Memory B cell (primary cell): ENCODE data around the gene HEATR5A.
"Not testable (repeated sequence)": the region's sequence is repeated elsewhere in the genome, so short reads cannot be mapped to it uniquely, and the experiment has no call there.

ENCODE experiments used
- ATAC-seq: fragments of 150-1000 bp; cut with Tn5 transposase; 2 replicates; pipeline ENCODE4 v1.10.0; 2021; ENCODE audit warnings: low read depth, mild to moderate bottlenecking, moderate library complexity
- DNase-seq, 2 donors: peaks; one replicate each; pipeline ENCODE4 v3.0.0; 2022; ENCODE audit warnings: low spot score in 2 of 2
- H3K27ac Mint-ChIP-seq: one replicate; pipeline ENCODE4 v1.8.0; 2022; ENCODE audit warnings: mild to moderate bottlenecking, moderate library complexity, mixed read lengths
- H3K27me3 Mint-ChIP-seq: one replicate; pipeline ENCODE4 v1.8.0; 2022; ENCODE audit warnings: mixed read lengths
- H3K36me3 Mint-ChIP-seq: one replicate; pipeline ENCODE4 v1.8.0; 2022; ENCODE audit warnings: mild to moderate bottlenecking, mixed read lengths
- H3K4me1 Mint-ChIP-seq: one replicate; pipeline ENCODE4 v1.8.0; 2022; ENCODE audit warnings: mixed read lengths
- H3K4me3 Mint-ChIP-seq: one replicate; pipeline ENCODE4 v1.8.0; 2022; ENCODE audit warnings: mild to moderate bottlenecking, moderate library complexity, mixed read lengths
- H3K9me3 Mint-ChIP-seq: one replicate; pipeline ENCODE4 v1.8.0; 2022; ENCODE audit warnings: mixed read lengths

HEATR5A gene

DNA sequence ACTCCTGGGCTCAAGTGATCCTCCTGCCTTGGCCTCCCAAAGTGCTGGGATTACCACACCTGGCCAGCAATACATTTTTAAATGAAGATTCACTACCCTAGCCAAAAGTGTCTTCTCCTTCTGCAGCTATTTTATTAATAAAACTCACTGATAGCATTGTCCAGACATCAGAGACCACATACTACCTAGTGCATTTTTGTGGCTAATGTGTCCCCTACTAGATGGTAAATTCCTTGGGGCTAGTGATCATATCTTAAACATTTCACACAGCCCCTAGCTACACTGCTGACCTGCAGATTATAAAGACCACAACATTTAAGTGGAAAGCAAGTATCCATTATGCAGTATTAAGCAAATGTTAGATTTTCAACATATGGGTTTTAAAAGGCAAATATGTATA lies 19.9 kb upstream of the HEATR5A start:
- Mint-ChIP-seq H3K27ac (no peak overlapping the region), H3K9me3 (peaks cover 2% of the 10 kb centered on the region), H3K27me3 (no peaks in the 10 kb centered on the region), H3K4me3 (no peak overlapping the region), H3K4me1 (peaks cover 8% of the 10 kb centered on the region), H3K36me3 (peaks cover 3% of the 10 kb centered on the region)
- ATAC-seq (no peak), DNase-seq (no peak)

- no peak for ATAC-seq
Measured at GRCh38 chr14:31439561-31439960, 19.2 kb upstream of the HEATR5A start.

DNA sequence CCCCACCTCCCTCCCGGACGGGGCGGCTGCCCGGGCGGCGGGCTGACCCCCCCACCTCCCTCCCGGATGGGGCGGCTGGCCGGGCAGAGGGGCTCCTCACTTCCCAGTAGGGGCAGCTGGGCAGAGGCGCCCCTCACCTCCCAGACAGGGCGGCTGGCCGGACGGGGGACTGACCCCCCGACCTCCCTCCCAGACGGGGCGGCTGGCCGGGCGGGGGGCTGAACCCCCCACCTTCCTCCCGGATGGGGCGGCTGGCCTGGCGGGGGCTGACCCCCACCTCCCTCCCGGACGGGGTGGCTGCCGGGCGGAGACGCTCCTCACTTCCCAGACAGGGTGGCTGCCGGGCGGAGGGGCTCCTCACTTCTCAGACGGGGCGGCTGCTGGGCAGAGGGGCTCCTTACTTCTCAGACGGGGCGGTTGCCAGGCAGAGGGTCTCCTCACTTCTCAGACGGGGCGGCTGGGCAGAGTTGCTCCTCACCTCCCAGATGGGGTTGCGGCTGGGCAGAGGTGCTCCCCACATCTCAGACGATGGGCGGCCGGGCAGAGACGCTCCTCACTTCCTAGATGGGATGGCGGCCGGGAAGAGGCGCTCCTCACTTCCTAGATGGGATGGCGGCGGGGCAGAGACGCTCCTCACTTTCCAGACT lies 16.8 kb upstream of the HEATR5A start:
- DNase-seq, H3K36me3 Mint-ChIP-seq, H3K27ac Mint-ChIP-seq, H3K9me3 Mint-ChIP-seq, ATAC-seq, H3K4me1 Mint-ChIP-seq, H3K27me3 Mint-ChIP-seq, H3K4me3 Mint-ChIP-seq: not testable (repeated sequence)

More at GRCh38 chr14:31439561-31439960, 19.2 kb upstream of the HEATR5A start:
- H3K27ac Mint-ChIP-seq = no peak overlapping the region
- H3K36me3 Mint-ChIP-seq = peaks cover 3% of the 10 kb centered on the region
- peaks cover 2% of the 10 kb centered on the region for H3K9me3 Mint-ChIP-seq
- H3K4me1 Mint-ChIP-seq = peaks cover 8% of the 10 kb centered on the region
- no peak for DNase-seq
- H3K4me3 Mint-ChIP-seq = no peak overlapping the region
- no peaks in the 10 kb centered on the region for H3K27me3 Mint-ChIP-seq

DNA sequence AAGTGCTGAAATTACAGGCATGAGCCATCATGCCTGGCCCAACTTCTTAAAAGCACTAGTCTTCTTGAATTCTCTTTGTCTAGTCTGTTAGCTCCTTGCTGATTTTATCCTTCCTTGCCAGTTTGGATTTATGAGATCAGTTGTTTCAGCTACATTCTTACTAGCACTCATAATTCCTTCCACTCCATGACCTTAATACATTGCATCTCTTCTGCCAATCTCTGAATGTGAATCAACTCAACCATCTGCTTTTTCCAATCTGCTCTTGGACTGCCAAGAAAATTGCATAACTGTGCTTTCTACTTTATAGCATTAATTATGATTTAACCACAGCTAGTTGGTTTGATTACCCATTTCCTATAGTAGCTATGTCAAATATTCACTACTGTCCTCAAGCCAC lies 14.9 kb upstream of the HEATR5A start:
- no peaks in the 10 kb centered on the region for H3K27me3 Mint-ChIP-seq
- H3K27ac Mint-ChIP-seq = no peak overlapping the region
- no peak for ATAC-seq
- peaks cover 8% of the 10 kb centered on the region for H3K4me1 Mint-ChIP-seq
- peaks cover 10% of the 10 kb centered on the region for H3K36me3 Mint-ChIP-seq
- peaks cover 3% of the 10 kb centered on the region for H3K9me3 Mint-ChIP-seq
- H3K4me3 Mint-ChIP-seq = no peak overlapping the region
- DNase-seq = no peak

GRCh38 chr14:31430634-31431264 lies 10.4 kb upstream of the HEATR5A start:
- no peak for ATAC-seq
- DNase-seq = no peak
- H3K27ac Mint-ChIP-seq = no peak overlapping the region
- no peak overlapping the region for H3K4me3 Mint-ChIP-seq
- H3K9me3 Mint-ChIP-seq = peaks cover 3% of the 10 kb centered on the region
- H3K27me3 Mint-ChIP-seq = no peaks in the 10 kb centered on the region
- peaks cover 2% of the 10 kb centered on the region for H3K4me1 Mint-ChIP-seq
- peaks cover 11% of the 10 kb centered on the region for H3K36me3 Mint-ChIP-seq

GRCh38 chr14:31429791-31430190 lies 9.4 kb upstream of the HEATR5A start:
- no peak for ATAC-seq
- no peak overlapping the region for H3K4me3 Mint-ChIP-seq

DNA sequence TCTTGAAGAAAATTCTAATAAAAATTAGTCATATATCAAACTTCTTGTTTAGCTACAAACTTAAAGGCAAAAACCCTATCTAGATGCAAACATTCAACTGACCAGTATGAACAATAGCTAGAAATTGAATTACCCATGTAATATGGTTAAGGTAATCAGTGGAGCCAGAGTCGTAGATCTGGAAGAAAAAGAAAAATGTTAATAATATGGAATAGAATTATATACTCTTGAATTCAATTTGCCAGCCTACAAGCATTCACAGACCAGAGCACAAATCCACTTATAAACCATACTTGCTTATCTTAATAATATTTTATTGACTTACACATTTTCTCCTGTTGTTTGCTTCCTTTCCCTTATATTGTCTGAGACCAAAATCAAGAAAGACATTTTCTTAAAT lies 7.7 kb upstream of the HEATR5A start:
- DNase-seq (no peak), ATAC-seq (no peak)
- H3K4me1 Mint-ChIP-seq = no peaks in the 10 kb centered on the region
- no peaks in the 10 kb centered on the region for H3K27me3 Mint-ChIP-seq
- peaks cover 11% of the 10 kb centered on the region for H3K36me3 Mint-ChIP-seq
- no peak overlapping the region for H3K27ac Mint-ChIP-seq
- peaks cover 3% of the 10 kb centered on the region for H3K9me3 Mint-ChIP-seq
- no peak overlapping the region for H3K4me3 Mint-ChIP-seq

More at GRCh38 chr14:31429791-31430190, 9.4 kb upstream of the HEATR5A start:
- Mint-ChIP-seq H3K9me3 (peaks cover 3% of the 10 kb centered on the region), H3K36me3 (peaks cover 11% of the 10 kb centered on the region), H3K27me3 (no peaks in the 10 kb centered on the region), H3K27ac (no peak overlapping the region), H3K4me1 (no peaks in the 10 kb centered on the region)
- no peak for DNase-seq

- Mint-ChIP-seq H3K4me1 (no peaks in the 10 kb centered on the region), H3K27ac (no peak overlapping the region), H3K27me3 (no peaks in the 10 kb centered on the region), H3K9me3 (no peaks in the 10 kb centered on the region), H3K36me3 (peaks cover 3% of the 10 kb centered on the region), H3K4me3 (no peak overlapping the region)
- DNase-seq (no peak), ATAC-seq (no peak)
Measured at GRCh38 chr14:31426663-31427062, 6.3 kb upstream of the HEATR5A start.

DNA sequence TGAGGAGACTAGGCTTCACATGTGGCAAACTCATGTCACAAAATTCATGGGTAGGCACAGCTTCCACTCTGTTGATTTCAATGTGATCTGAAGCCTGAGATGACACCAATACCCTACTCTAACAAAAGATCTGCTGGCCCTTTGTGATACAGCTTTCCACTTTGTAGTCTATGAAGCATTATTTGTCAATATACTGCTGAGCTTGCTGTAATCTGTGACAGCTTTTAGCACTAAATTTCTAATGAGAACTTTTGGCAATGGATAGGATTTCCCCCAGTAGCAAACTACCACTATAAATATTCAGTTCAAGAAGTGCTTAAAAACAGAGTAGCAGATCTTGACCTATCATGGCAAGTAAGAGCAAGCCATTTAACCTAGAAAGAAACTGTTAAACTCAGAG lies 5.6 kb upstream of the HEATR5A start:
- H3K27me3 Mint-ChIP-seq = no peaks in the 10 kb centered on the region
- no peak overlapping the region for H3K27ac Mint-ChIP-seq
- peaks cover 5% of the 10 kb centered on the region for H3K4me1 Mint-ChIP-seq
- H3K36me3 Mint-ChIP-seq = peaks cover 3% of the 10 kb centered on the region
- no peaks in the 10 kb centered on the region for H3K9me3 Mint-ChIP-seq
- DNase-seq (no peak), ATAC-seq (no peak)
- no peak overlapping the region for H3K4me3 Mint-ChIP-seq

DNA sequence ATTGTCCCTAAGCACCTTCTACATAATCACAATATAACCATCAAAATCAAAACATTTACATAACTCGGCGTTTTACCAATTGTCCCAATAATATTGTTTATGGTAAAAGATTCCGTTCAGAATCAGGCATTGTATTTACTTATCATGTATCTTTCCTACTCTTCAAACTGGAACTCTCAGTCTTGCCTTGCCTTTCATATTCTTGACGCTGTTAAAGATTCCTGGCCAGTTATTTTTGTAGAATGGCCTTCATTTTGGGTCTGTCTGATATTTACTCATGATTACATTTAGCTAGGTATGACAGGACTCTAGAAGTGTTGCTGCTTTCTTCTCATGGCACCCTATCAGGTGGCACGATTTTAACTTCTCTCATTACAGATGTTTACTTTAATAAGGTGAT lies 850 bp upstream of the HEATR5A start:
- Mint-ChIP-seq H3K27ac (peak overlapping the region; percentile 95), H3K36me3 (peaks cover 2% of the 10 kb centered on the region), H3K9me3 (no peaks in the 10 kb centered on the region), H3K27me3 (no peaks in the 10 kb centered on the region), H3K4me3 (peak overlapping the region; percentile 99), H3K4me1 (peaks cover 16% of the 10 kb centered on the region)
- ATAC-seq (no peak), DNase-seq (no peak)

DNA sequence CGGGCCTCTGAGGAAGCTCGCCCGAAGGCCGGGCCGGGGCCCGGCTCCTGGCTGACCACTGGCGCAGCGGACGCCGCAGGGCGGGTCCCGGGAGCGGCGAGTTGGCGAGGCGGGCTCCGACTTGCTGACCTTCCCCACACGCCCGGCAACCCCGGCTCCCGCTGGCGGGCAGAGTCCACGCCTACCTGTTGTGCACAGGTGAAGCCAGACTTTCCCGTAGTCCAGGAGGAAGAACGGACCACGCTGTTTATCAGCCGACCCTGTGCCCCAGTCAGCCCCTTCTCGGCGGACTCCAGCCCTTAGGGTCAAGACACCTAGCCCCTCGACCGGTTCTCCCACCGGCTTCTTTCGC lies 407 bp downstream of the HEATR5A start:
- DNase-seq (peak in 1 of 2 donors; percentile 2), ATAC-seq (no peak)
- Mint-ChIP-seq H3K4me3 (peak overlapping the region; percentile 99), H3K4me1 (peaks cover 18% of the 10 kb centered on the region), H3K27me3 (no peaks in the 10 kb centered on the region), H3K36me3 (peaks cover 2% of the 10 kb centered on the region), H3K9me3 (no peaks in the 10 kb centered on the region), H3K27ac (peak overlapping the region; percentile 95)

GRCh38 chr14:31419179-31419966 lies 977 bp downstream of the HEATR5A start:
- Mint-ChIP-seq H3K27ac (no peak overlapping the region), H3K4me1 (peaks cover 20% of the 10 kb centered on the region), H3K4me3 (peak overlapping the region; percentile 99), H3K36me3 (peaks cover 2% of the 10 kb centered on the region), H3K9me3 (no peaks in the 10 kb centered on the region), H3K27me3 (no peaks in the 10 kb centered on the region)
- DNase-seq = no peak
- ATAC-seq = no peak

DNA sequence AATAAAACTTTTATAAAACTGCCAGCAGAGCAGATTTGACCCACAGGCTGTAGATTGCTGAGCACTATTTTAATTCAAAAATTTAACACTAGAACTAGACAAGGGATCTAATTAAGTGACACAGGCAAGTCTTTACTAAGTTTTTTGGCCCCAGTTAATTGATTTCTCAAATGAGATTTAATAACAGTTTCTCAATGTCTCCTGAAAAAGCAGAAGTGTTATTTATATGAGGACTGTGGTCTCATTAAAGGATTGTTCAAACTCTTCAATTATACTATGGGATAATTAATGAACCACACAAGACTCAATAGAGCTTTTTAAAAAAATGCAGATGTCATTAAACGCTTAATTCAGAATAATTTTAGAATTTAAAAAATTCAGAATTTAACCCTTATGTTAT lies 1.9 kb downstream of the HEATR5A start:
- DNase-seq (no peak), ATAC-seq (no peak)
- H3K4me1 Mint-ChIP-seq = peaks cover 24% of the 10 kb centered on the region
- H3K36me3 Mint-ChIP-seq = peaks cover 2% of the 10 kb centered on the region
- H3K27ac Mint-ChIP-seq = no peak overlapping the region
- H3K9me3 Mint-ChIP-seq = no peaks in the 10 kb centered on the region
- H3K4me3 Mint-ChIP-seq = no peak overlapping the region
- no peaks in the 10 kb centered on the region for H3K27me3 Mint-ChIP-seq

GRCh38 chr14:31414190-31414833 lies 6.0 kb downstream of the HEATR5A start:
- peaks cover 24% of the 10 kb centered on the region for H3K4me1 Mint-ChIP-seq
- no peak for ATAC-seq
- peak overlapping the region; percentile 37 for H3K27ac Mint-ChIP-seq
- H3K36me3 Mint-ChIP-seq = no peaks in the 10 kb centered on the region
- no peaks in the 10 kb centered on the region for H3K9me3 Mint-ChIP-seq
- H3K27me3 Mint-ChIP-seq = no peaks in the 10 kb centered on the region
- DNase-seq = no peak
- no peak overlapping the region for H3K4me3 Mint-ChIP-seq
